ENCODE measurements around the gene CMTM6.
"Not testable (repeated sequence)": the region's sequence is repeated elsewhere in the genome, so short reads cannot be mapped to it uniquely, and the experiment has no call there.

CMTM6 gene

DNA sequence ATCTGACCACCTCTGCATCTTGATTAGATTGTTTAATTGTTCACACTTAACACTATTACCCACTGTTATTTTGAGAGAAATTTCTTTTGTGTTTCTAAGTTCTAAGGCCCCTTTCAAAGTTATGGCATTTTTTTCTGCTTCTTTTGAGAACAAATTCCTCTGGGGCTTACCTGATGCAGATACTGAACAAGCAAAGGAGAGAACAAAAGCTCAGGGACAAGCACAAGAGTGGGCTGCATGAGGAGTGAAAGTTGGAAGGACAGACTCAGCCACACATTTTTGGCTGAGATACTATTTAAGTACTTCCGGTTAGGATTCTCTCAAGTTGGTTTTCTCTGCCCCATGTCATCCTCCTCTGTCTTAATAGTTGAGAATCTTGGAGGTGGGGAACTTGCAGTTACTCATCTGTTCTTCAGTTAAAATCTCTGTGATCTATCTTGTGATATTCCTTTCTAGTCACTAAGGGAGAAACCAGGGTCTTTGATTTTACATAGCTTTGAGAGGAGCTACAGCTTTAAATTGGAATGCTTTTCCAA is 54.7 kb downstream of the CMTM6 start:
- DNase-seq (ENCODE audit: low spot score) = no peak

DNA sequence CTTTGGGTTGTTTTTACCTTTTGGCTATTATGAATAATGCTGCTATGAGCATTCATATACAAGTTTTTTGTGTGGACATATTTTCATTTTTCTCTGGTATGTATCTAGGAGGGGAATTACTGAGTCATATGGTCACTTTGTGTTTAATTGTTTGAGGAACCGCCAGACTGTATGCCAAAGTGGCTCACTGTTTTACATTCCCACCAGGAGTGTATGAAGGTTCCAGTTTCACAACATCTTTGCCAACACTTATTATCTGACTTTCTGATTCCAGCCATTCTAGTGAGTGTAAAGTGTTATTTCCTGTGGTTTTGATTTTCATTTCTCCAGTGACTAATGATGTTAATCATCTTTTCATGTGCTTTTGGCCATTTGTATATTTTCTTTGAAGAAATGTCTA is 59.2 kb downstream of the CMTM6 start:
- DNase-seq (ENCODE audit: low spot score) = no peak

DNA sequence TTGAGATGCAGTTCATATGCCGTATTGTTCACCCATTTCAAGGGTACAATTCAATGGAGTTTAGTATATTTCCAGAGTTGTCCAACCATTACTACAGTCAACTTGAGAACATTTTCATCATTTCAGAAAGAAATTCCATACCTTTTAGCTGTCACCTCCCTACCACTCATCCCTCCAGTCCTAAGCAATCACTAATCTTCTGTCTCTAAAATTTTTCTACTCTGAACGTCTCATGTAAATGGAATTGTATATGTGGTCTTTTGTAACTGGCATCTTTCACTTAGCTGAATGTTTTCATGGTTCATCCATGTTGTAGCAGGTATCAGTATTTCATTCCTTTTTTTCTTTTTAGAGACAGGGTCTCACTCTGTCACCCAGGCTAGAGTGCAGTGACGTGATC is 59.9 kb downstream of the CMTM6 start:
- DNase-seq (ENCODE audit: low spot score) = no peak

DNA sequence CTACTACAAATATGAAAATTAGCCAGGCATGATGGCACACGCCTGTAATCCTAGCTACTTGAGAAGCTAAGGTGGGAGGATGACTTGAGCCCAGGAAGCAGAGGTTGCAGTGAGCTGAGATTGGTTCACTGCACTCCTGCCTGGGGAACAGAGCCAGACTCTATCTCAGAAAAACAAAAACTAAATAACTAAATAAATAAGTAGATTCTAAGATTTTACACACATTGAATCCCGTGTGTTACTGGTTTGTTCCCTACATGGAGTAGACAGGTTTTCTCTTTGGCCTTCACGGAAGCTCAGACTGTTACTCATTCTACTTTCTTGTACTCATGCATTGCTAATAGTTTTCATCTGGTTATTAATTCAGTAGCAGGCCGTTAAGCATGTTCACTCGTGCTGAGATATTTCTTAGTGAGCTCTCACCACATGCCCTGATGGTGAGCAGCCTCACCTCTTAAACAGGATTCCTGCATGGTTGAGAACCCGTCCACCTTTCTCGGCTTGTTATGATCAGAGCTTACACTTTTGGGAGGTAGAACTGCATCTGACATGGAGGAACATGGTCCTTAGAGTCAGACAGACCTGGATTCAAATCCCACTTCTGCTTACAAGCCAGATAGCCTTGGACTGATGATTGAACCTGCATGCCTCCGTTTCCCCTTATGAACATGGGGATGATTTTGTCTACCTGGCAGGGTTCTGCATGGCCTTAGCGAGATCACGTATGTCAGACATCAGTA is 61.9 kb downstream of the CMTM6 start:
- DNase-seq (ENCODE audit: low spot score) = peak; percentile 9

DNA sequence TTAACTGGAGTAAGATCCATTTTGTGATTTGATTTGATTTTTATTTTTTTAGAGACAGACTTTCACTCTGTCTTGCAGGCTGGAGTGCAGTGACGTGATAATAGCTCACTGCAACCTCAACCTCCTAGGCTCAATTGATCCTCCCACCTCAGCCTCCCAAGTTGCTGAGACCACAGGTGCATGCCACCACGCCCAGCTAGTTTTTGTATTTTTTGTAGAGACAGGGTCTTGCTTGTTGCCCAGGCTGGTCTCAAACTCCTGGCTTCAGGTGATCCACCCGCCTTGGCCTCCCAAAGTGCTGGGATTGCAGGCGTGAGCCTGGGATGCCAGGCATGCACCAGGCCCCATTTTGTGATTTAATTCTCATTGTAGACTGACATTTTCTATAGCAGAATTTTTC is 63.2 kb downstream of the CMTM6 start:
- DNase-seq (ENCODE audit: low spot score) = not testable (repeated sequence)

DNA sequence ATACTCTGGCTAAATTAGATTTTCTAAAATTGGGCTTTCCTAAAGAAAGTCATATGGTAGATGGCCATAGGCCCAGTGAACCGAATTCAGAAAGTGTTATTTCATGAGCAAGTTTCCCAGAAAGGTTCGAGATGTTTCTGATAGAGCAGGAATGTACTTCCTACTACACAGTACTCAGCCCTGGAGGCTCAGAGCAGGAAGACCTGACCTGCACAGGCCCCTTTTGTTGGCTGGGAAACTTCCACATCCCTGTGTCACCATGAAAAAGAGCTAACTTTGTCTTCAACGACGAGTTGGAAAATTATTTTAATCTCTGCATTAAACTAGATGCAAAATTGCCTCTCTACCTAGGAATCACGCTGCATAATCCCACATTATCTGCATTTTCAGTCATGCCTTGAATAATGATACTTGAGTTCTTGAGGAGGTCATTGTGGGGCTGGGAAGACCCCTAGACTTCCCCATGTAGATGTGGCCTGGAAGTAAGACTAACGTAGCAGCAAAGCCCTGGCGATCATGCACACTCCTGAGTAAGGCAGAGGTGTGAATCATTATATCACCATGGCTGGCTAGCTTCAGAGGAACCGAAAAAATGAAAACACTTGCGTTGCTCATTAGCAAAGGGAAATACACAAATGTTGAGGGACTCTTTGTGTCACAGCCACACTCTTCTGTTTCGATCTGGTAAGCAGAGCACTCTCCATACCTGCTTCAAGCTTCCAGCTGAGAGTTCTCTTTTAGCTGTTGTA is 63.9 kb downstream of the CMTM6 start:
- peak; percentile 2 for DNase-seq (ENCODE audit: low spot score)

DNA sequence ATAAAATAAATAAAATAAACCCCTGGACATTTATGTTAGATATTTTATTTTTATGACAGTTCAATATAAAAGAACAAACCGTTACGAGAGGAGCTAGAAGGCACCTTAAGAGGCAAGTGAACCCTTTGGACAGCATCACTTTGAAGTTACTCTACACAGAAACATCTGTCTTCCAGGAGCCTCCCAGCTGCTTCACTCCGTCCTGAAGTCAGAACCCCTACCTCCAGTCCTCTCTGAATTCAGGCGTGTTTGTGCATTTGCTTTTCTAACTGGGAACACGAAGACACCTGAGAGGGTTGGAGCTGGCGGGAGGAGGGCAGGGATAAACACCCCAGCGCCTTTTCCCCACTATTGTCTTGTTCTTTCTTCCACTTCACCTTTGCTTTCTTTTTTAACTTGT is 64.8 kb downstream of the CMTM6 start:
- no peak for DNase-seq (ENCODE audit: low spot score)

DNA sequence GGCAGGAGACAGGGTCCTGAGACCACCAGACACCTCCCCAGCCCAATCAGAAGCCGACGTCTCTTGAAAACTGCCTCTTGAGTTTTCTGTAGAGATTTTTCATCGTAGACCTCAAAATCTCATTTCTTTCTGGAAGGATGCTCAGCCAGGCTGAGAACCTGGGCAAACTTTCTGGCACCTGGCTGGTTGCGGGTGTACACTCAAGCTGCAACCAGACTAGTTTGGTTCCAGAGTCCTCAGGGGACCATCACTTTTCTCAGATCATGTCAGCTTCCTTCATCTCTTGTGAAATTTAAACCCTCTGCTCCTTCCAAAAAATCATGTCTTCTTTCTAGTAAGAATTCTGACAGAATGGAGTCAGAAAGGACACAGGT is 65.8 kb downstream of the CMTM6 start:
- no peak for DNase-seq (ENCODE audit: low spot score)

DNA sequence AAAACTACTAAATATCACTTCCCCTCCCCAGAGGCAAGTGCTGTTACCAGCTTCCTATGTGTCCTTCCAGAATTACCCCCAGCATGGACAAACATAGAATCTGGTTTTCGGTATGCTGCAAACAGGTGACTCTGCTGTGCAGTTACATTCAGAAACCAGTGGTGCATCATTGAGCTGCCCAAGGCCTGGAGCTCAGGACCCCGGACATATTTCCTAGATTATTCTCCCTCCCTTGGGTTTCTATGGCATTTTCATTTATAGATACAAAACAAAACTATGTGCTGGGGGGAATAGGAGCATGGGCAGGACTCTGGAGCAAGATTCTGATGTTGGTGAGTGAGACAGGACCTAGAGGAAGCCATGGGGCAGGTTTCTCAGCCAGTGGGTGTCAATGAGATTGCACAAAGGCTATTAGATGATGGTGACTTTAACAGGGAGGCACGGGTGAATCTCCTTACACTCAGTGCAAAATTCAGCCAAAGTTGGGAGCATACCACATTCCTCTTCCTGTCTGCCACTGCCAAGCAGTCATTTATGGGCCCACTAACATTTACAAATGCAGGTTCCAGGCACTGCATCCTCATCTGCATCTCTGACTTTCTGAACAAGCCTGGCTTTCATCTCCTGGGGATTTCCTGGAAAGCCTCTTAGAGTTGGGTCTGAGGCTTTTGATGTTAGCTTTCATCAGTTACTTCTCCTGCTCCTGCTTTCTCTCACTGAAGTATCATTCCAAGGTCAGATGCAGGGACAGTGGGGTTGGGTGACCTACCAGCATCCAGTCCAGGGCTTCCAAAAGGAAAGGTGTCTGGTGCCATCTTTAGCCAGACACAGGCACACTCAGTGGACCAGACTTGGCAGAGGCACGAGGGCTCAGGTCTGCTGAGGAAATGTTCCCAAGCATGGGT is 66.5 kb downstream of the CMTM6 start:
- DNase-seq (ENCODE audit: low spot score) = no peak

DNA sequence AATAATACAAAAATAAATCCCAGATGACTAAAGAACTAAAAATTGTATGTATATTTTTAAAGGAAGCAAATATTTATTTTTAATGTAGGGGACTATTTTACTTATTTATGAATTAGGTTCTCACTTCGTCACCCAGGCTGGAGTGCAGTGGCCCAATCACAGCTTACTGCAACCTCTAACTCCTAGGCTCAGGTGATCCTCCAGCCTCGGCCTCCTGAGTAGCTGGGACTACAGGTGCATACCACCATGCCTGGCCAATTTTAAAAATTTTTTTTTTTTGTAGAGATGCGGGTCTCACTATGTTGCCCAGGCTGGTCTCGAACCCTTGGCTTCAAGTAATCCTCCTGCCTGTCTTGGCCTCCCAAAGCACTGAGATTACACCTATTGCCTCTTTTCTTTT is 68.4 kb downstream of the CMTM6 start:
- DNase-seq (ENCODE audit: low spot score) = no peak

DNA sequence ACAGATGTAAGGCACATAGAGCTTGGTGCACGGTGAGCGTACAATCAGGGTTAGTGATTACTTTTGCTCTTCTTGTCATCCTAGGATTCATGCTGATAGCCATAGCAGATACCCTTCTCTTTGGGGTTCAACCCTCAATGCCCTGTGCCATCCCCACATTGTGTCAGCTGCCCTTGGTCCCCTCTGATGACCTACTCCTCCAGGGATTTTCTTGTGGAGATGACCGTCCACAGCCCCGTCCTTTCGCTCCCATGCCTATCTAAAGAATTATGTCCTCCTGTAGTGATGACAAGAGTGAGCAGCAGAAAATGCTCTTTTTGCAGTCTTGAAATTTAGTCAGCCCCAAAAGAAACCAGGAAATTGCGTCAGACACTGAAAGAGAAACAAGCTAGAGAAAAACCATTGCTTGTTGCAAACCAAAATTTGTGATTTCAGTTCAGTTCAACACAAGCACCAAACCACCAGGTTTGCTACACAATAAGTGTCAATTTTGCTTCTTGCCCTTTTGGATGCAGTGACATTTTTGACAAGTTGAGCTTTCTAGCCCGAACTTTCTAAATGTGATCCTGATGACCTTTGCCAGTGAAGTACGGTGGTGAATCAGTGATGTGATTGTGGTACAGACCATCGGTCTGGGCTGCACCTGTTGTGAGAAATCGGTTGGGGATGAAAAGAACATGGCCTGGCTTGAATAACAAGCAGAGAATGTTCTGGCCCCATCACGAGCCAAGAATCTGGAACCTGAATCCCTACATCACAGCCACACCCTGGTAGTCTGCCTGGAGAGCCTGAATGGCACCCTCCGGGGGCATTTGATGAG is 69.7 kb downstream of the CMTM6 start:
- no peak for DNase-seq (ENCODE audit: low spot score)

DNA sequence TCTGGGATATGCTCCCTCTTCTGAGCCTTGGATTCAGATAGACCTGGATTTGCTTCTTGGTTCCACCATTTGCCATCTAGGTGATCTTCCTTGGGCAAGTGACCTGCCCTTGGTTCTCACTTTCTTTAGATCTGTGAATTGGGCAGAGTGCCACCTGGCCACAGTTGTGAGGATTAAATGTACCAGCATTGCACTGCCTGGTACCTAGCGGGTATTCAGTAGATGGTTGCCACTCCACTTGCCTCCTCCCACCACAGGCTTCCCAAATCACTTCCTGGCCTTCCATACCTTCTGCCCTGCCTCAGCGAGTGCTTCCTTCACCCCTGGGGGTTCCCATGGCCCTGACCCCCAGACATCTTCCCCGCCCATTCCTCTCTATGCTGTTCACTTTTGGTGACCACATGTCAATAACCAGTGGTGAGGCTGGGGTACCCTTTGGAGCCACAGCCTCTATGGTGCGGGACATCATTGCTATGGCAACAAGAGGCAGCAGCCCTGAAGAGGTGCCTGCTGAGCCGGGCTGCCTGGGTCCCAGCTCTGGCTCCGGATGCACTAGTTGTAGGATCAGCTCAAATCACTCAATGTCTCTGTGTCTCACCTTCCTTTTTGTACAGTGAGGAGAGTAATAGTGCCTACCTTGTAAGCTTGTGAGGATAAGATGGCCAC is 70.5 kb downstream of the CMTM6 start:
- no peak for DNase-seq (ENCODE audit: low spot score)

DNA sequence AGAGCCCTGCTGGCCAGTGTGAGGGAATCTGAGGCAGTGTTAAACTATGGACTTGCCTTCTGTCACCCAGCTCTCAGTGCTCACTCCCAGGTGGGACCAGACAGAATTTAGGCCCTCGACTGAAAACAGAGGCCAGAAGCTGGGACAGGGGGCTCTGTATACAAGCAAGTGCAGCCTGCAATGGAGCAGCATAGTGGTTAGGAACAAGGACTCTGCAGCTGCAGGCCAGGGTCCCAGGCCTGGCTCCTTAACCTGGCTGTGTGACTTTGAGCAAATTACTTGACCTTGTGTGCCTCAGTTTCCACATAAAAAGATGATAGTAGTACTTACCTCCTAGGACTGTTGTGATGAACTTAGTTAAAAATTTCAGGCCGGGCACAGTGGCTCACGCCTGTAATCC is 71.2 kb downstream of the CMTM6 start:
- DNase-seq (ENCODE audit: low spot score) = no peak
